Kasumi-1 (cell line): ENCODE data around the gene HAUS6.
A peak's percentile ranks its signal among the peaks of the same experiment; 100 is the strongest.
"Not testable (repeated sequence)": the region's sequence is repeated elsewhere in the genome, so short reads cannot be mapped to it uniquely, and the experiment has no call there.

Experiments
- DNase-seq, 2 experiments: peaks; one replicate each; lab custom pipeline; 2025; lab: John Stamatoyannopoulos, UW

The HAUS6 gene

GRCh38 chr9:19102631-19103345 is at the start of gene HAUS6:
Gene HAUS6 (minus strand): TSS chr9:19102904. CDS start chr9:19102651, 253 bp downstream.
- DNase-seq: peak; percentile 90 to 91

GRCh38 chr9:19152160-19152498 is 49.4 kb upstream of the HAUS6 start:
- not testable (repeated sequence) for DNase-seq

DNA sequence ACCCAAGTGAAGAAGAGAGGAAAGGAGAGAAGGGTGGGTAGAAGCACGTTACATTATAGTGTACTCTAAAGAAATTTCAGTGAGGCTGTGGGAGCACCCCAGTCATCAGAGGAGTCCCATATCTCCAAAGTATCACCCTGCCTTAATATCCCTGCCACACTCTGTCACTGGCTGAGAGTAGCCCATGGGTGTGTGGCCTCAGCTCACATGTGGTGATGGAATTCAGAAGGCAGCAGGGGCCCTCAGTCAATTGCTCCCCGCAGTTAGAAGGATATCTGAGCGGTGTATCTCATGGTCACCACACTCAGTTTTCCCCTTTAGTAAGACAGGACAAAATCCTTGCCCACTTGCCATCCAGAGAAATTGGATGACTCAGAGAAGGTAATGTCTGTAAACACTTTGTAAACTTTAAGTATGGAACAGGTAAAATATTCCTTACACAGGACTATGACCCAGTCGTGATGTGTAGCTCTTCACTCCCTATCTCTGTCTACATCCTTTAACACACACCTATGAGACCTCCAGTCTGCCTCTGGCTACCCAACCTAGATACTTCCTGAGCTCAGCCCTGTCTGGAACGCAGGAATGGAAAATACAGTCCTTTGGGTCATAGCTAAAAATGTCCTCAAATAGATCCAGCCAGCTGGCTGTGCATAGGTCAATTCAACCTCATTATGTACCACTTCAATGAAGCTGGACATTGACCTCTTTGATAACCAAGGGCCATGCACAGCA is 48.9 kb upstream of the HAUS6 start:
- no peak for DNase-seq

GRCh38 chr9:19149230-19149629 is 46.5 kb upstream of the HAUS6 start:
- no peak for DNase-seq

GRCh38 chr9:19148187-19148586 is 45.5 kb upstream of the HAUS6 start:
- no peak for DNase-seq

GRCh38 chr9:19146441-19147024 is 43.8 kb upstream of the HAUS6 start:
- DNase-seq: no peak

DNA sequence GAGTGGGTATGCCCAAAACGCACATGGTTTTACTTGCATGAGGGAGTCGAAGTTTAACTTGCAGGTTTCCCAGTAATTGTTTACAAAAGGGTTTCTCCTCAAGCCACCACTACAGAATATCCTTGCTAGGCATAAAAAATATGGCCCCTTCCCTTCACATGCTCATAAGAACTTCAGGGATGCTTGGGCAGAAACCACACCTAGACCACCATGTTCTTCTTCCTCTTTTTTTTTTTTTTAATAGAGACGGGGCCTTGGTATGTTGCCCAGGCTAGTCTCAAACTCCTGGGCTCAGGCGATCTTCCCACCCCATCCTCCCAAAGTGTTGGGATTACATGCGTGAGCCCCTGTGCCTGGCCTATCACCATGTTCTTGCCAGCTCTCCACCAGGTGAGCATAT is 43.2 kb upstream of the HAUS6 start:
- DNase-seq: peak in 1 of 2 experiments; percentile 8

- no peak for DNase-seq
Measured at GRCh38 chr9:19140259-19140658, 37.6 kb upstream of the HAUS6 start.

DNA sequence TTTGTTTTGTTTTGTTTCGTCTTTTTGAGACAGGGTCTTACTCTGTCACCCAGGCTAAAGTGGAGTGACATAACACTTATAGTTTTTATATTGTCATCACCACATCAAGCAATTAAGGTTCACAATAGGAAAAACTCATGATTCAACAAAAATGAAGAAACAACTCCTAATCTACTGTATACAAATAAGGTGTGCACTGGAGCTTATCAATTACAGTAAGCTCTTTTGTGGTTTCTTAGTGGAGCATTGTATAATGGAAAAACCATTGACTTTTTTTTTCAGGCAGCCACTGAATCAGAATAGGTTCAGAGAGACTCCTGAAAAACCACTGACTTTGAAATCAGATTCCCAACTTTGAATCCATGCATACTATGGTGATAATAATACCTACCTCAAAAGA is 35.4 kb upstream of the HAUS6 start:
- DNase-seq: no peak

- no peak for DNase-seq
Measured at GRCh38 chr9:19137282-19137681, 34.6 kb upstream of the HAUS6 start.

DNA sequence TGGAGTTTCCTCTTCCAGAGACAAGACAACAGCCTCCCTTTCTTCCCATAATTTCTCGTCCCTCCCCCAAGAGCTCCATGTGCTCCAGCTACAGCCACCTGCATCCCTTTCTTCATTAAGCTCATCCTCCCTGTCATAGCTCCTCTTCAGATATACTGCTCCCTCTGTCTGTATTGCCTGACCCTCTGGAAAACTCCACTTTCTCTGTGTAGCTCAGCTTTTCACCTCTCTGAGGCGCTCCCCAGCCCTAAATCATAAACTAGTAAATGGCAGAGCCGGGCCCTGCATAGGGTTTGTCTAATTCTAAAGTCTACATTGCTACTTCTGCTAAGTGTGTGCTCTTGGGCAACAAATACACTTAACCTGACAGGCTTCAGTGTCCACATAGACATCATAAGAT is 33.4 kb upstream of the HAUS6 start:
- no peak for DNase-seq

DNA sequence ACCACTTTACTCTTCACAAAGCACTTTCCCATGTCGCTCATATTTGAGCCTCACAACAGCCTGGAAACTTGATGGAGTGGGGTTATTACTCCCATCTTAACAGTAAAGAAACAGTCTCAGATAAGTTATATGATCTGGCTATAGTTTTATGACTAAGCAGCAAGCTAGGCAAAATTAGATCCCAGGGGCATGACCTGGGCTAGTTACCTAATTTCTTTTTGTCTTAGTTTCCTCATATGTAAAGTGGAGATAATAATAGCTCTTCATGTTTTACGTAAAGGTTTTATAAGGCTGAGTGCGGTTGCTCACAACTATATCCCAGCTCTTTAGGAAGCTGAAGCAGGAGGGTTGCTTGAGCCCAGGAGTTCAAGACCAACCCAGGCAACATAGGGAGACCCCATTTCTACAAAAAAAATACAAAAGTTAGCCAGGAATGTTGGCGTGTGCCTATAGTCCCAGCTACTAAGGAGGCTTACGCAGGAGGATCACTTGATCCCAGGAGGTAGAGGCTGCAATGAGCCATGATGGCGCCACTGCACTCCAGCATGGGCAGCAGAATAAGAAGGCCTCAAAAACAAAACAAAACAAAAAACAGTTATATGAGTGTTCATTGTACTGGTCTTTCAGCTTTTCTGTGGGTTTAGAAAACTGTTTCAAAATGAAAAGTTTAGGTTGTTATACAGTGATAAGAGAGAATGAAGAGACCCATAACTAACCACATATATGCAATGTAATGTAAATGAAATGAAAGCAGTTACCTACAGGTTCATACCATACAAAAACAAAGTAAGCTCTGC is 31.0 kb upstream of the HAUS6 start:
- no peak for DNase-seq

DNA sequence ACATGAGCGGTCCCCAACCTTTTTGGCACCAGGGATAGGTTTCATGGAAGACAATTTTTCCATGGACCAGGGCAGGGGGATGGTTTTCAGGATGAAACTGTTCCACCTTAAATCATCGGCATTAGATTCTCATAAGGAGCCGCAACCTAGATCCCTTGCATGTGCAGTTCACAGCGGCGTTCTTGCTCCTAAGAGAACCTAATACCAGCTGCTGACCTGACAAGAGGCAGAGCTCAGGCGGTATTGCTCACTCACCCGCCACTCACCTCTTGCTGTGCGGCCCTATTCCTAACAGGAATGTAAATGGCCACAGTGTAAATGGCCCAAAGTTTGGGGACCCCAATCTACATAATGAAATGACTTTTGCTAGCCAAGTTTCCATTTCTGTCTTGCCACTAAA is 27.7 kb upstream of the HAUS6 start:
- no peak for DNase-seq

DNA sequence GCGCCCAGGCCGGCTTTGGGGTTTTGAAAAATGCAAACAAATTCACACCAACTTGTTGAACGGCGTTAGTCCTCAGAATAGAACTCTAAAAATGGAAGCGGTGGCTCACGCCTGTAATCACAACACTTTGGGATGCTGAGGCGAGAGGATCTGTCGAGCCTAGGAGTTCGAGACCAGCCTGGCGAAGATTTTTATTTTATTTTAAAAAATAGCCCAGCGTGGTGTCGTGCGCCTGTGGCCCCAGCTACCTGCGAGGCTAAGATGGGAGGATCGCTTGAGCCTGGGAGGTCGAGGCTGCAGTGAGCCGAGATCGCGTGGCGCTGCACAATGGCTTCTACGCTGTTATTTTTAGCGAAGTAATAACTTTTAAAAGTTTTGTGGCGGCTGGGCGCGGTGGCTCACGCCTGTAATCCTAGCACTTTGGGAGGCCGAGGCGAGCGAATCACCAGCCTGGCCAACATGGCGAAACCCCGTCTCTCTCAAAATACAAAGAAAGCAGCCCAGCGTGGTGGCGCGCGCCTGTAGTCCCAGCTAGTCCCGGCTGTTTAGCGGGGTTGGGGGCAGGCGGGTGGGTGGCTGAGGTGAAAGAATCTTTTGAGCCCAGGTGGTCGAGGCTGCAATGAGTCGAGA is 25.3 kb upstream of the HAUS6 start:
- no peak for DNase-seq

DNA sequence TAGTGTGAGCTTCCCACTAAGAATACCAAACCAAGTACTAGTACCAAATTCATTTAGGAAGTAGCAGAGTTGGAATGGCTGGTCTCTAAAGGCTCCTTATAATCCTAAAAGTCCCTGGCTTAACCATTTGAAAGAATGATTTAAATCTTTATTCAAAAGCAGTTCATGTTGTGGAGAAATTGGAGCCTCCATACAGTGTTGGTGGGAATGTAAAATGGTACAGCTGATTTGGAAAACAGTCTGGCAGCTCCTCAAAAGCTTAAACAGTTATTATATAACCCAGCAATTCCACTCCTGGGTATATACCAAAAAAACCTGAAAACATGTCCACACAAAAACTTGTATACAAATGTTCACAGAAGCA is 21.7 kb upstream of the HAUS6 start:
- DNase-seq: no peak

- DNase-seq: no peak
Measured at GRCh38 chr9:19122490-19123042, 19.9 kb upstream of the HAUS6 start.

DNA sequence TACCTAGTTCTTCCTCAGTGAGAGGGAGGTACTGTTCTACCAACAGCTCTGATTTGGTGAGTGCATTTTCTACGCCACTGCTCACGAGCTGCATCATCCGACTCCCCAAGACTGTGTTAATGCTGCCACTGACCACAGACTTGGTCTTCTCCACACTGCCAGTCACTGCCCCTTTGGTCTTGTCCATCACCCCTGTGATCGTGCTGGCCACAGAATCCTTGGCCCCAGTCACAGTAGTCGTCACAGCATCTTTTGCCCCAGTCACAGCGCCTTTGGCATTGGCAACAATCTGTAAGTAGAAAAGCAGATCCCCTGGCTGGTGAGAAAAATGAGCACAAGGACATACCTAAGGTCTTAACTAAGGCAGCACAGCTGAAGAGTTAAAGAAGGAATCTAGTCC is 18.2 kb upstream of the HAUS6 start:
- no peak for DNase-seq

DNA sequence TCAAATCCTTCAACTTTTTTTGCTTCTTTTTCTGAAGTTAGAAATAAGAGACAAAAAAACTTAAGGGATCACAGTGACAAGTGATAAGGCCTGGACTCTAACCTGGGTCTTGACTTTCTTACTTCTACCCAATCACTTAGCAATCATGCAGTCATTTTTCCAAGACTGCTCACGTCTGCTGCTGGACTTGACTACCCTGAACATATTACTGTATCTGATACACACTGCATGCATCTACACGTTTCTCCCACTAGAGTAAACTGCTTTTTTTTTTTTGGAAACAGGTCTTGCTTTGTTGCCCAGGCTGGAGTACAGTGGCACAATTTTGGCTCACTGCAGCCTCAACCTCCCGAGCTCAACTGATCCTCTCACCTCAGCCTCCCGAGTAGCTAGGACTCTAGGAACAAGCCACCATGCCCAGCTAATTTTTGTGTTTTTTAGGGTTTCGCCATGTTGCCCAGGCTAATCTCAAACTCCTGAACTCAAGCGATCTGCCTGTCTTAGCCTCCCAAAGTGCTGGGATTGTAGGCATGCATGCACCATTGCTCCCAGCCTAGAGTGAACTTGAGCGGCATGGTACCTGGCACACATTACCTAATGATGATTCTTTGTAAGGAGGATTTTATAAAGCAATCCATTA is 17.2 kb upstream of the HAUS6 start:
- DNase-seq: no peak

GRCh38 chr9:19119246-19119645 is 16.5 kb upstream of the HAUS6 start:
- DNase-seq: peak; percentile 11 to 22

GRCh38 chr9:19117039-19117716 is 14.5 kb upstream of the HAUS6 start:
- DNase-seq: no peak
